Body of pancreas (tissue), 4 donors: Measurements from ENCODE around the gene HOXD12. TPM values are rescaled to one million over a fixed set of nuclear protein-coding genes. Genes with fewer than 3 reads are reported as not detected.

Experiments used
- ATAC-seq: fragments of 150-250 bp; one replicate; pipeline ENCODE4 v1.9.1; 2016
- DNase-seq, 4 donors: peaks; one replicate each; pipeline ENCODE4 v3.0.0-alpha.2; 2019
- H3K27ac ChIP-seq, 4 donors: fragments of 200-600 bp; sonication (generic); 1 replicate in 3 of 4; 2 replicates in 1 of 4; pipeline versions ENCODE4 v1.5.1 to v1.6.1; 2016 to 2019; ENCODE audit warnings: mild to moderate bottlenecking in 1 of 4, mixed read lengths in 1 of 4, moderate library complexity in 1 of 4
- H3K27me3 ChIP-seq, 2 donors: fragments of 200-600 bp; sonication (generic); one replicate each; pipeline ENCODE4 v1.6.0; 2016; ENCODE audit warnings: mild to moderate bottlenecking in 1 of 2
- H3K36me3 ChIP-seq, 2 donors: fragments of 200-600 bp; sonication (generic); replicated peaks in 1 of 2; 2 replicates each; pipeline ENCODE4 v1.5.1; 2016; ENCODE audit warnings: low read depth in 2 of 2; ENCODE audit not compliant: insufficient read depth in 1 of 2
- H3K4me1 ChIP-seq: fragments of 200-600 bp; sonication (generic); one replicate; pipeline ENCODE4 v1.6.0; 2016
- H3K4me3 ChIP-seq, 2 donors: fragments of 200-600 bp; sonication (generic); 1 replicate in 1 of 2; 2 replicates in 1 of 2; pipeline ENCODE4 v1.5.1; 2016 to 2019
- H3K9me3 ChIP-seq, 3 donors: fragments of 200-600 bp; sonication (generic); 1 replicate in 2 of 3; 2 replicates in 1 of 3; pipeline ENCODE4 v1.5.1; 2016
- POLR2A ChIP-seq, 3 donors: fragments of 450-650 bp; IDR thresholded peaks; one replicate each; pipeline ENCODE4 v1.6.1; 2016; ENCODE audit warnings: antibody characterized with exemption in 3 of 3, mild to moderate bottlenecking in 2 of 3
- WGBS, 2 donors: methylation state at CpG; one replicate each; pipeline ENCODE4 v1.1.5; 2017; 5-methylcytosine and 5-hydroxymethylcytosine counted together
- intact Hi-C: fragments of 100-400 bp; cut with DNase I; formaldehyde crosslinking; loops from one replicate; pipeline ENCODE4 v1.15.1; 2023
- total RNA-seq, 2 donors: library from RNA; depleted of rRNA; stranded (reverse); fragments of >200 nt; gene quantifications; one replicate each; pipeline ENCODE4 v1.1.0, GENCODE V29; 2016
- TF ChIP-seq, protein P1 (sequence below), 7 experiments: fragments of 450-650 bp in 4 of 7; fragments of 200-600 bp in 3 of 7; sonication (generic) in 3 of 7; IDR thresholded peaks; one replicate each; pipeline ENCODE4 v1.5.1; 2016 to 2019; ENCODE audit warnings: antibody characterized with exemption in 7 of 7

HOXD12 gene
- total RNA-seq, 2 donors from 2014 or later = not detected

DNA sequence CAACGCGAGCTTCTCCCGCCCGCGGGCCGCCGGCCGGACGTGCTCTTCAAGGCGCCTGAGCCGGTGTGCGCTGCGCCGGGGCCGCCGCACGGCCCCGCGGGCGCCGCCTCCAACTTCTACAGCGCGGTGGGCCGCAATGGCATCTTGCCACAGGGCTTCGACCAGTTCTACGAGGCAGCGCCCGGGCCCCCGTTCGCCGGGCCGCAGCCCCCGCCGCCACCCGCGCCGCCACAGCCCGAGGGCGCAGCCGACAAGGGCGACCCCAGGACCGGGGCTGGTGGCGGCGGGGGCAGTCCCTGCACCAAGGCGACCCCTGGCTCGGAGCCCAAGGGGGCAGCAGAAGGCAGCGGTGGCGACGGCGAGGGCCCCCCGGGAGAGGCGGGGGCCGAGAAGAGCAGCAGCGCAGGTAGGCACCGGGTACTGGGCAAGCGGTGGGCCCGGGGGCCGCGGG lies 8.2 kb downstream of the HOXD12 start:
- TF ChIP-seq POLR2A (IDR thresholded peaks at IDR 0.05) = no peak
- Histone ChIP-seq H3K9me3 (no peaks in the 10 kb centered on the region), H3K36me3 (no peaks in the 10 kb centered on the region), H3K4me3 (no peak overlapping the region), H3K4me1 (peaks cover 22% of the 10 kb centered on the region), H3K27me3 (peaks cover 0 to 77% of the 10 kb centered on the region in 2 donors), H3K27ac (no peak overlapping the region)
- ATAC-seq (no peak), DNase-seq (no peak)
- intact Hi-C loops = no loop called here
- 4% methylated on average over 54 of the region's 59 CpGs; no CpG with 5 or more reads in 1 of the 2 donors for WGBS, 2 donors

DNA sequence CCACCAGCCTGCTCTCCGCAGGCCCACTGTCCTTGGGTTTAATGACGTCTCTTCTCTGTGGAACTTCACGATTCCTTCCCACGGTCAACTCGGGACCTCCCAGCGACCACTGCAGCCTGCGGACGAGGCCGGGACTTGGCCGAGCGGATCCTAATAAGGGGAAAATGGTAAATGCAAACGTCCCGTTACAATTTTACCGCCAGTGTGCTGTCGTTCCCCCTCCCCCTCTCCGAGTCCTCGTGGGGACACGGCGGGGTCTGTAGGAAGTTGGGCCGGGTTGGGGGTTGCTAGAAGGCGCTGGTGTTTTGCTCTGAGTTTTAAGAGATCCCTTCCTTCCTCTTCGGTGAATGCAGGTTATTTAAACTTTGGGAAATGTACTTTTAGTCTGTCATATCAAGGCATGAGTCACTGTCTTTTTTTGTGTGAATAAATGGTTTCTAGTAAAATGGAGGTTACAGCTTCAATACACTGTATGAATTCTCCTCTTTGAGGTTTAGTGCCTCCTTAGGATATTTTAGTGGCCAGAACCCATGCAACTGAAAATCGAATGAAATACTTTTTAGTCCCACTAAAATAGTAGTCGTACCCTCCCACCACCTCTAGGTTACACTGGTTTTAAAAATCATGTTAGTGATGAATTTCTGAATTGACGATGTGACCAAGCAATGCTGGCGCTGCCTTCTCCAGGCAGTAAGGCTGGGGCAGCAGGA lies 9.8 kb downstream of the HOXD12 start:
- 5 to 6% methylated on average over 26 of the region's 26 CpGs for WGBS, 2 donors
- ATAC-seq (no peak), DNase-seq (no peak)
- Histone ChIP-seq H3K9me3 (no peaks in the 10 kb centered on the region), H3K27ac (no peak overlapping the region), H3K36me3 (no peaks in the 10 kb centered on the region), H3K4me3 (no peak overlapping the region), H3K4me1 (peaks cover 20% of the 10 kb centered on the region), H3K27me3 (peaks cover 0 to 78% of the 10 kb centered on the region in 2 donors)
- intact Hi-C loops = no loop called here
- TF ChIP-seq, protein P1, sequence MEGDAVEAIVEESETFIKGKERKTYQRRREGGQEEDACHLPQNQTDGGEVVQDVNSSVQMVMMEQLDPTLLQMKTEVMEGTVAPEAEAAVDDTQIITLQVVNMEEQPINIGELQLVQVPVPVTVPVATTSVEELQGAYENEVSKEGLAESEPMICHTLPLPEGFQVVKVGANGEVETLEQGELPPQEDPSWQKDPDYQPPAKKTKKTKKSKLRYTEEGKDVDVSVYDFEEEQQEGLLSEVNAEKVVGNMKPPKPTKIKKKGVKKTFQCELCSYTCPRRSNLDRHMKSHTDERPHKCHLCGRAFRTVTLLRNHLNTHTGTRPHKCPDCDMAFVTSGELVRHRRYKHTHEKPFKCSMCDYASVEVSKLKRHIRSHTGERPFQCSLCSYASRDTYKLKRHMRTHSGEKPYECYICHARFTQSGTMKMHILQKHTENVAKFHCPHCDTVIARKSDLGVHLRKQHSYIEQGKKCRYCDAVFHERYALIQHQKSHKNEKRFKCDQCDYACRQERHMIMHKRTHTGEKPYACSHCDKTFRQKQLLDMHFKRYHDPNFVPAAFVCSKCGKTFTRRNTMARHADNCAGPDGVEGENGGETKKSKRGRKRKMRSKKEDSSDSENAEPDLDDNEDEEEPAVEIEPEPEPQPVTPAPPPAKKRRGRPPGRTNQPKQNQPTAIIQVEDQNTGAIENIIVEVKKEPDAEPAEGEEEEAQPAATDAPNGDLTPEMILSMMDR (IDR thresholded peaks at IDR 0.05) = no peak
- no peak for TF ChIP-seq POLR2A (IDR thresholded peaks at IDR 0.05)

DNA sequence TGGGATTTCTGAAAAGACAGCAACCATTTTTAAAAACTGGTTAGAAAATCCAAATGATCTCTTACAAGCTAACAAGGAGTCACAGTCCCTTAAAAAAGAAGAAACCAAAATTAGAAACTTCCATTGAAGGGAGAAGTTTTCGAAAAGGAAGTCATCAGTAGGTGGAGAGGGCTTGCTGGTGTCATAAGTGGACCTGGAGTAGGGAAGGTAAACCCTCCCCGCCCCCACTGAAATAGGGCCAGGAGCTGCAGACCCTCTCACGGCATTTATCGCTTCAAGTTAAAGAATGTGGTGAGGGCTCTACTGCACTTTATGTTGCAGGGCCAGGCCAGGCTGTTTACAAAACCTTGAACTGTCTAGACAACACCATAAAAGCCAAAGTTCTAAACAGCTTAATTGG lies 10.4 kb downstream of the HOXD12 start:
- H3K4me3 ChIP-seq = no peak overlapping the region
- H3K27ac ChIP-seq = no peak overlapping the region
- 9 to 26% methylated on average over 4 of the region's 4 CpGs for WGBS, 2 donors
- intact Hi-C loops = no loop called here
- H3K36me3 ChIP-seq = no peaks in the 10 kb centered on the region
- H3K4me1 ChIP-seq = peaks cover 15% of the 10 kb centered on the region
- ATAC-seq (no peak), DNase-seq (no peak)
- H3K27me3 ChIP-seq = peaks cover 0 to 72% of the 10 kb centered on the region in 2 donors
- no peak for TF ChIP-seq POLR2A (IDR thresholded peaks at IDR 0.05)
- TF ChIP-seq, protein P1 (IDR thresholded peaks at IDR 0.05) = no peak
- no peaks in the 10 kb centered on the region for H3K9me3 ChIP-seq

DNA sequence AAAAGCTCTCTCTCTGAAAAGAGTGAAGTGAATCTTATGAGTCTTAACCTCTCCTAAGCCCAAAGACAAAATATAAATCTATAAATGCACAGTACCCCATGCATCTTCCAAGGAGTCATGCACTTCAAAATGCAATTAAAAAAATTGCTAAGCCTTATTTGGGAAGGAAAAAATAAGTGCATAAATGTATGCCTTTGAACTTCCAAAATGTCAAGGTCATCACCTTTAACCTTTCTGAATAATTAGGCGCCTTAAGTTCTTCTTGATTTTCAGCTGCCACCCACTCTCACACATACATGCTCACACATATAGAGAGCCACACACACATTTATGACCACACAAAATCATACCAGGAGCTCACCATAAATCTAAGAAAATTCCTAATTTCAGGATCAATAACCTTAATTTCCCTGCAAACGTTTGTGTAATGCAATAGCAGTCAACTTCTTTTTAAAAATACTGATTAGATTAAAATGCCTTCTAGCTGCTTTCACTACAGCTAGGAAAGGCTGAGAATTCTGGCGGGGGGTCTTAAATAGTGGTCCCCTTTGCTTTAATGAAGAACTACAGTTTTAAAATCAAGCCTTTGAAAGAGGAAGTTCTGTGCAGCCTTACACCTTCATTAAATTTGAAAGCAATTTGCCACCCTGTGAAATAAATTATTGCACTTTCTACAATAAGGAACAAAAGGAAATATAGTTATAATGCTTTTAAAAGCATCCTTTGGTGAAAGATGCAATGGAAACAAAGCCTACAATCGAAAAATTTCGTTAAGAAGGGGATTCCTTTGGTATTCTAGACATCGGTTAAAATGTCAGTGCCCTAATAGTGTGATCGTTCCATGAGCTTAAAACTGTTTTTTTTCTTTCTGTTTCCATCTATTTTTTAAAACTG lies 11.1 kb downstream of the HOXD12 start:
- DNase-seq (no peak), ATAC-seq (no peak)
- H3K36me3 ChIP-seq = no peaks in the 10 kb centered on the region
- H3K4me1 ChIP-seq = peaks cover 15% of the 10 kb centered on the region
- no peaks in the 10 kb centered on the region for H3K9me3 ChIP-seq
- WGBS, 2 donors = 13 to 21% methylated on average over 7 of the region's 7 CpGs
- intact Hi-C loops = no loop called here
- TF ChIP-seq, protein P1 (IDR thresholded peaks at IDR 0.05) = no peak
- TF ChIP-seq POLR2A (IDR thresholded peaks at IDR 0.05) = no peak
- no peak overlapping the region for H3K4me3 ChIP-seq
- H3K27me3 ChIP-seq = peaks cover 0 to 71% of the 10 kb centered on the region in 2 donors
- no peak overlapping the region for H3K27ac ChIP-seq

DNA sequence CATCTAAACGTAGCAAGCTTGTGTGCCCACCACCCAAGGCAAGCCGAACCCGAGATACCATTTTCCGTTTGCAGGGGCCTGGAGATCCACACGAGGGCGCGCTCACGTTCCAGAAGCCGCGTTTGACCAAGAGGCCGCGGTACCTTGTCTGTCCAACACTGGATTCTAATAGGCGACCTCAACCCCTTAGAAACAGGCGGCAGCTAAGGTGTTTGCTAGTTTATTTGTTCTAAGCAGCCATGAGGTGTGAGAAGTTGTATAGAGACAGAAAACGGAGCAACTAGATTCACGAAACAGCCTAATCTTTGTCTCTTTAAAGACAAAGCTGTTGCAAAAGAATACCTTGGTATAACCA lies 11.7 kb downstream of the HOXD12 start:
- H3K27ac ChIP-seq = no peak overlapping the region
- no peak for ATAC-seq
- H3K36me3 ChIP-seq = no peaks in the 10 kb centered on the region
- peak in 2 of 4 donors; percentile 37 for DNase-seq
- 1 to 7% methylated on average over 16 of the region's 16 CpGs for WGBS, 2 donors
- no peak overlapping the region for H3K4me3 ChIP-seq
- peaks cover 0 to 72% of the 10 kb centered on the region in 2 donors for H3K27me3 ChIP-seq
- no peak for TF ChIP-seq POLR2A (IDR thresholded peaks at IDR 0.05)
- TF ChIP-seq, protein P1 (IDR thresholded peaks at IDR 0.05) = peak in 6 of 7 experiments; percentile 28 to 38 (median 34)
- H3K4me1 ChIP-seq = peaks cover 15% of the 10 kb centered on the region
- intact Hi-C loops = no loop called here
- H3K9me3 ChIP-seq = no peaks in the 10 kb centered on the region
